Activated CD4-positive, CD25-positive, alpha-beta regulatory T cell treated with anti-CD3 and anti-CD28 coated beads, Interleukin-2, amount 50 U/mL, for 24 hours (primary cell): ENCODE data around the gene APOL5.

Source experiments
- ATAC-seq, 2 donors: fragments of 150-1000 bp; cut with Tn5 transposase; one replicate each; pipeline ENCODE4 v1.10.0; 2021; ENCODE audit warnings: mild to moderate bottlenecking in 1 of 2, moderate library complexity in 1 of 2

The APOL5 gene

GRCh38 chr22:35743326-35743860, 25.7 kb downstream of the APOL5 start:
- ATAC-seq: no peak

DNA sequence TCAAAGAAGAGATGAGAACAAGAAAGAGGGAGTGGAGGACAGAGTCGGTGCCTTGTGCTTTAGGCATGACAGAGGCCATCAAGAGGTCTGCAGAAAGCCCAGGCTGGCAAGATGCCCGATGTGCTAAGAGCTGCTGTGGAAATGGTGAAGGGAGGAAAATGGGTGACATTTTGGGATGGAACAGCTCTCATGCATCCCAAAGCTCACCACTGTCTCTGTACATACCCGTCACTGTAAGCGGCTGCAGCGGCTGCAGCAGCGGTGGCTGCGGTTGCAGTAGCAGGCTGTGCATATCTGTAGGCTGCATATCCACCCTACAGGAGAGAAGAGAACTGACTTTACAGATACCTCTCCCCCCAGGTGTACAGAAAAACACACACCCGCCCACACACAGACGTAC, 28.6 kb downstream of the APOL5 start:
- ATAC-seq: no peak

- ATAC-seq: no peak
Observed at GRCh38 chr22:35746946-35747703, 29.5 kb downstream of the APOL5 start.

GRCh38 chr22:35749808-35750207, 32.1 kb downstream of the APOL5 start:
- peak in 1 of 2 donors; percentile 51 for ATAC-seq

GRCh38 chr22:35752006-35752862, 34.6 kb downstream of the APOL5 start:
- ATAC-seq: no peak

DNA sequence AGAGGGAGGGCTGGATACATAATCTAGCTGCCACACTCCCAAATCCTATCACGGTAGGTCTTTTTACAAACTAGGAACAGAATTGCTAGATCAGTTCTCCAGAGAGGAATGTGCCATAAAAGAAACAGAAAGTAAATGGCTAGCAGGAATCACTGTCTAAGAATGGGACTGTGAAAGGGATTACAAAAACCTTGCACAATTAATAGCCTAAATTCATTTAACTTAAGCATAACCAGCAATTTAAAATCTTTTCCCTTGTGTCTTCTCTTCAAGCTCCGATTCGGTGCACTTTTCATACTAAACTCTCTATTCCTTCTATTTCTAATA, 35.2 kb downstream of the APOL5 start:
- ATAC-seq: no peak

- ATAC-seq: peak; percentile 35 to 43
Observed at GRCh38 chr22:35754761-35755160, 37.1 kb downstream of the APOL5 start.

GRCh38 chr22:35756722-35757121, 39.0 kb downstream of the APOL5 start:
- no peak for ATAC-seq

DNA sequence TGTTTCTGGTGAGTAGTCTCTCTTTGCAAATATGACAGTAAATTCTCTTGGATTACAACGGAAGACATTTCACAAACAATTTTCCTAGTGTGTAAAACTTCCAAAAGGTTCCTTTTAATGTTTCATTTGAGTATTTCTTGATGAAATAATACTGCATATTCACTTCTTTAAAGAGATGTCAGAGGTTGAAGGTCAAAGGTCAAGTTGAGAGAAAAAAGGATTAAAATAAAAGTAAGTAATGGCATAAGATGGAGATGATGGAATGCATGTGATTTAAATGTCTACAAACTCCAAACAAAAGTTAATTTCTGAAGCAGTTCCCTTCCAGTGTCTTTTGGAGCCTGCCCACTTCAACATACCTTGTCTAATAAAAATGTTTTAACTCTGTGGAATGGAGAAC, 40.7 kb downstream of the APOL5 start:
- ATAC-seq: no peak

DNA sequence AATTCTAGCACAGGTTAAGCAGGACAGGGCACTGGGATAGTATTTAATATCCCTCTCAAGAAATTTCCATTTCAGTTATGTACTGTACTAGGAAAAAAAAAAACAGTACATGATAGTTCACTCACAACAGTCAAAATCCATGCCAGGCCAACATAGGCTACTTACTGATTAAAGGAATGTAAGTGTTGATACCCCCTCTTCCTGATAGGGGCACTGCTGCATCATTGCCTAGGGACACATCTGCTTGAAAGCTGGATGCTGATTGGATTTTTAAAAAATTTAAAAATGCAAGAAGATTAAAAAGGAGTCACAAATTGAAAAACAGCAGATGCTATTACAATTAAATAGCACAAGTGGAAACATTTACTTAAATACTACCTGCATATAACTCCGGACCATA, 43.4 kb downstream of the APOL5 start:
- ATAC-seq: no peak

DNA sequence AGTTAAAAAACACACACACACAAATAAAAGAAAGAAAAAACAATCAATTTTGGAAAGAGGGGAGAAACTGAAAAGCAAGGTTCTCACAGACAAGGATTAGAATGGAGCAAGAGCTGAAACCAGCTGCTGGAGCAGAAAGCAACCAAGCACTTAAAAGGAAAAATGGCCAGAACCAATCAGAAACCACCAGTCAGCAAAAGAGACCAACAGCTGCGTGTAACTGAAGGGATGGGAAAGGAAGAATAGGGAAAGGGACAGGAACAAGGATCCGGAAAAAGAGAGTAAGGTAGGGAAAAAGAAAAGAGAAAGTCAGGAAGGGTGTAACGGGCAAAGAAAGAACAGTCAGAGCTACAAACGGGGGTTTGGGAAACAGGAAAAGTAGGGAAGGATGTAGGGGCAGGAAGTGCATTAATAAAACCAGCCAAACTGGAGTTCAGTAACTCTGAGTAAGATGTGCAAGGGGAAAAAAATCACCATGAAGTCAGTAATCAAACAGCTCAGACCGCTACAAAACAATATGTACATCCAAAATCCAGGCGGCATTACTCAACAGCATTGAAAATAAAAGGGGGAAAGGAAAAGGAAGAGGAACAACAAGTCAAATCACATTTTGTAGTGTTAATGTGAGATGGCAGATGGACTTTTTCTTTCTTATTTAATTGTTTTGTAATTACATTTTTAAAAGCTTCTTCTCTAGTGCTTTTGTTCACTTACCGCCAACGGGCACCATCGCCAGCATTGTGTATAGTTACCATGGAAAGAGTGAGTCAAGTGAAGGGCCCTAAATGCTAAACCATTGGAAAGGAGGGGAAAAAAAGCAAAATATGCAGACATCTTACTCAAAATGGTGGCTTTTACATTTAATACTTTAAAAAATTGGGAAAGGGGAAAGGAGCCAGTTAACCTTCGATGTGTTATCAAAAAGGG, 49.2 kb downstream of the APOL5 start:
- ATAC-seq: no peak

DNA sequence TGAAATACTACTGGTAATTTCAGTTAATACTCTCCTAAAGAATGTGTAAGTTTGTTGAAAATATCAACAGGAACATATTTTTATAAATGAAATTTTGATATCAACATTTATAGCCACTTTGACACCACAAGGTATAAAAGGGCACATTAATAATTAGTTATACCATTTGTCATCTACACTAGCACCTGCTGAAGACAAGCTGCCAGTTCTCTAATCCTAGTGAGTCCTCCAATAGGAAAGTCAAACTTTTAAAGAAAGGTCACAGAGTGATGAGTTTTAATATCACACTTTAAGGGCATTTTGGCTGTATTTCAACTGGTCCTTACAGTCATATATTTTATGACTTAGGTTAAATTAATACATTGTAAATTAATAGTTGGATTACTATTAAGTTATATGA, 52.3 kb downstream of the APOL5 start:
- ATAC-seq: no peak

- ATAC-seq: no peak
Observed at GRCh38 chr22:35775339-35775738, 57.7 kb downstream of the APOL5 start.

DNA sequence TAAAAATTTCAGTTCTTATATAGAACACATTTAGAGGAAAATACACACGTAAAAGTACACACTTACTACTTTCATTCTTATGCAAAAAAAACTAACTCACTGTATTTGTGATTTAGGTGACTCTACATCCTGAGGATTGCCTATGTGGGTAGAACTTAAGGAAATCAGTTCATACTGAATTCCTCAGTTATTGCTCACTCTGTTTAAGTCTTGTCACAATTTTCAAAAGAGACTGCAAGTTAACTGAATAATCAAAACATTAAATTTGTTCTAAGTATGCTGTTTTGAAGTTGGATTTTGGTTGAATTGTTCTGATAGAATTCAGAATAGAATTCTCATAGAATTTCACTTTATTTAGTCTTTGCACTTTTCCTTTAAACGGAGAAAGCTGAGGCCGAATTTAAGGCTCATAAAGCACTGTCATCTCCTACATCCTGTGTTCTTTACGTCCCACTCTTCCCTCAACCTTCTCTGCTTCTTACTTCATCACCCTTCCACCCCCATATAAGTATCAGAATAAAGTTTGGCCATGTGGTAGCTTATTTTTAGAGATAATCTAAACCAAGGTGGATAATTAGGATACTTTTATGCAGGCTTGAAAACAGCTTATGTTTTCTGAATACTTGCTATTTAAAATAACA, 59.8 kb downstream of the APOL5 start:
- ATAC-seq: no peak
